Naive thymus-derived CD4-positive, alpha-beta T cell (primary cell): ENCODE data around the gene SHISA4. TPM values are rescaled to one million over a fixed set of nuclear protein-coding genes. Genes with fewer than 3 reads are reported as not detected.

Experiments used
- ATAC-seq: fragments of 150-1000 bp; cut with Tn5 transposase; 2 replicates; pipeline ENCODE4 v1.10.0; 2021; ENCODE audit warnings: mild to moderate bottlenecking, moderate library complexity
- CTCF ChIA-PET: fragments of 350-600 bp; sonication (Branson Sonifier 250); formaldehyde crosslinking; loops from one replicate; lab custom pipeline; 2021; ENCODE audit warnings: antibody characterized with exemption; lab: Charles Lee
- POLR2A ChIA-PET: fragments of 350-600 bp; sonication (Branson Sonifier 250); formaldehyde crosslinking; loops from one replicate; lab custom pipeline; 2021; ENCODE audit warnings: antibody characterized with exemption, inconsistent platforms; lab: Charles Lee
- DNase-seq, 9 donors: peaks; one replicate each; pipeline versions ENCODE4 v3.0.0 to v3.0.0-alpha.2; 2020 to 2022; ENCODE audit warnings: mixed read lengths in 1 of 9
- H3K27ac ChIP-seq: one replicate; pipeline ENCODE4 v1.7.0; 2013; ENCODE audit warnings: mild to moderate bottlenecking, low read depth, low read length, moderate library complexity
- H3K27me3 ChIP-seq, 2 donors: one replicate each; pipeline ENCODE4 v1.7.0; 2013; ENCODE audit warnings: low read length in 2 of 2, mild to moderate bottlenecking in 2 of 2, moderate library complexity in 2 of 2; ENCODE audit not compliant: control insufficient read depth in 2 of 2, insufficient read depth in 2 of 2
- H3K36me3 ChIP-seq, 3 experiments: 1 replicate in 2 of 3; 2 replicates in 1 of 3; pipeline ENCODE4 v1.7.0; 2013; ENCODE audit warnings: low read length in 3 of 3, mild to moderate bottlenecking in 3 of 3, moderate library complexity in 1 of 3; ENCODE audit not compliant: insufficient read depth in 3 of 3, control insufficient read depth in 2 of 3
- H3K4me1 ChIP-seq, 2 donors: one replicate each; pipeline ENCODE4 v1.7.0; 2013; ENCODE audit warnings: low read length in 2 of 2, mild to moderate bottlenecking in 2 of 2, moderate library complexity in 1 of 2; ENCODE audit not compliant: control insufficient read depth in 2 of 2, insufficient read depth in 2 of 2
- H3K4me3 ChIP-seq: 2 replicates; pipeline ENCODE4 v1.7.0; 2013; ENCODE audit warnings: mild to moderate bottlenecking, low read length
- H3K9me3 ChIP-seq, 3 experiments: 1 replicate in 2 of 3; 2 replicates in 1 of 3; pipeline ENCODE4 v1.7.0; 2013; ENCODE audit warnings: low read length in 3 of 3; ENCODE audit not compliant: control insufficient read depth in 2 of 3
- H3K27ac Mint-ChIP-seq, 9 donors: one replicate each; pipeline ENCODE4 v1.8.0; 2020 to 2022; ENCODE audit warnings: mixed read lengths in 9 of 9, mild to moderate bottlenecking in 8 of 9, moderate library complexity in 5 of 9, inconsistent platforms in 2 of 9
- H3K27me3 Mint-ChIP-seq, 5 donors: one replicate each; pipeline ENCODE4 v1.8.0; 2021 to 2022; ENCODE audit warnings: mixed read lengths in 5 of 5, mild to moderate bottlenecking in 1 of 5
- H3K36me3 Mint-ChIP-seq, 5 donors: one replicate each; pipeline ENCODE4 v1.8.0; 2020 to 2022; ENCODE audit warnings: mixed read lengths in 5 of 5, mild to moderate bottlenecking in 3 of 5, inconsistent platforms in 1 of 5
- H3K4me1 Mint-ChIP-seq, 7 donors: one replicate each; pipeline ENCODE4 v1.8.0; 2020 to 2022; ENCODE audit warnings: mixed read lengths in 7 of 7, mild to moderate bottlenecking in 3 of 7, inconsistent platforms in 1 of 7
- H3K4me3 Mint-ChIP-seq, 10 donors: one replicate each; pipeline ENCODE4 v1.8.0; 2020 to 2022; ENCODE audit warnings: mild to moderate bottlenecking in 10 of 10, mixed read lengths in 10 of 10, moderate library complexity in 6 of 10, inconsistent platforms in 2 of 10
- H3K9me3 Mint-ChIP-seq, 11 donors: one replicate each; pipeline ENCODE4 v1.8.0; 2020 to 2022; ENCODE audit warnings: mixed read lengths in 11 of 11, mild to moderate bottlenecking in 4 of 11, inconsistent platforms in 1 of 11, moderate library complexity in 1 of 11
- intact Hi-C, 2 donors: fragments of 100-400 bp; cut with micrococcal nuclease; formaldehyde crosslinking; loops; one replicate each; pipeline ENCODE4 v1.15.1; 2023
- polyA plus RNA-seq, 2 donors: library from polyadenylated mRNA; unstranded; fragments of 300-500 nt; fragmentation: Illumina TruSeq; gene quantifications; one replicate each; pipeline ENCODE4 v1.2.3, GENCODE V29; 2021
- total RNA-seq, 6 experiments: library from RNA in 5 of 6; stranded (reverse) in 5 of 6; gene quantifications; 1 replicate in 5 of 6; 2 replicates in 1 of 6; pipeline ENCODE4 v1.2.3 and lab custom pipeline; 2021 to 2026

The SHISA4 gene
- total and polyA plus RNA-seq, 7 experiments from 2014 or later, result 0.30 to 1.4 (median 0.66) TPM; not detected in 2

- DNase-seq (no peak), ATAC-seq (no peak)
- peaks cover 0 to 24% (median 15%) of the 10 kb centered on the region in 5 donors for H3K27me3 Mint-ChIP-seq
- Histone ChIP-seq H3K27me3 (no peaks in the 10 kb centered on the region), H3K36me3 (no peaks in the 10 kb centered on the region), H3K9me3 (no peaks in the 10 kb centered on the region), H3K4me1 (no peaks in the 10 kb centered on the region), H3K27ac (no peak overlapping the region), H3K4me3 (no peak overlapping the region)
- intact Hi-C loops, result no loop called here
- no peaks in the 10 kb centered on the region for H3K36me3 Mint-ChIP-seq
- H3K9me3 Mint-ChIP-seq, result peaks cover 0 to 1% (median 0%) of the 10 kb centered on the region in 11 donors
- ChIA-PET CTCF (no interaction called here), POLR2A (no interaction called here)
- peak overlapping the region in 1 of 9 donors; percentile 45 for H3K27ac Mint-ChIP-seq
- no peaks in the 10 kb centered on the region for H3K4me1 Mint-ChIP-seq
- H3K4me3 Mint-ChIP-seq, result no peak overlapping the region
Measured at GRCh38 chr1:201916649-201917249, 28.1 kb downstream of the SHISA4 start.

- intact Hi-C loops, result no loop called here
- POLR2A ChIA-PET, result no interaction called here
- DNase-seq, result no peak
Measured at GRCh38 chr1:201917362-201918033, 28.8 kb downstream of the SHISA4 start.

GRCh38 chr1:201918343-201918742, 29.6 kb downstream of the SHISA4 start:
- CTCF ChIA-PET, result no interaction called here
- no peak for ATAC-seq
- intact Hi-C loops, result no loop called here
- peak overlapping the region in 1 of 10 donors; percentile 27 for H3K4me3 Mint-ChIP-seq
- H3K27me3 Mint-ChIP-seq, result peaks cover 0 to 24% (median 19%) of the 10 kb centered on the region in 5 donors
- Histone ChIP-seq H3K4me1 (no peaks in the 10 kb centered on the region), H3K27ac (no peak overlapping the region), H3K36me3 (no peaks in the 10 kb centered on the region), H3K9me3 (no peaks in the 10 kb centered on the region), H3K4me3 (no peak overlapping the region), H3K27me3 (no peaks in the 10 kb centered on the region)
- no peak for DNase-seq
- POLR2A ChIA-PET, result no interaction called here
- H3K4me1 Mint-ChIP-seq, result no peaks in the 10 kb centered on the region
- H3K36me3 Mint-ChIP-seq, result no peaks in the 10 kb centered on the region
- no peak overlapping the region for H3K27ac Mint-ChIP-seq
- H3K9me3 Mint-ChIP-seq, result peaks cover 0 to 1% (median 0%) of the 10 kb centered on the region in 11 donors

More at GRCh38 chr1:201917362-201918033, 28.8 kb downstream of the SHISA4 start:
- no peak overlapping the region for H3K4me3 ChIP-seq
- Mint-ChIP-seq H3K36me3 (no peaks in the 10 kb centered on the region), H3K4me1 (no peaks in the 10 kb centered on the region), H3K27me3 (peaks cover 0 to 24% (median 19%) of the 10 kb centered on the region in 5 donors), H3K9me3 (peaks cover 0 to 1% (median 0%) of the 10 kb centered on the region in 11 donors), H3K27ac (no peak overlapping the region), H3K4me3 (no peak overlapping the region)
- CTCF ChIA-PET, result no interaction called here
- H3K27ac ChIP-seq, result no peak overlapping the region
- no peaks in the 10 kb centered on the region for H3K27me3 ChIP-seq
- no peak for ATAC-seq
- H3K4me1 ChIP-seq, result no peaks in the 10 kb centered on the region
- H3K9me3 ChIP-seq, result no peaks in the 10 kb centered on the region
- no peaks in the 10 kb centered on the region for H3K36me3 ChIP-seq

GRCh38 chr1:201921952-201922558, 33.4 kb downstream of the SHISA4 start:
- Histone ChIP-seq H3K36me3 (no peaks in the 10 kb centered on the region), H3K4me1 (no peaks in the 10 kb centered on the region), H3K9me3 (no peaks in the 10 kb centered on the region), H3K27me3 (no peaks in the 10 kb centered on the region), H3K4me3 (no peak overlapping the region), H3K27ac (no peak overlapping the region)
- no peak for DNase-seq
- no peaks in the 10 kb centered on the region for H3K4me1 Mint-ChIP-seq
- H3K9me3 Mint-ChIP-seq, result peaks cover 0 to 4% (median 0%) of the 10 kb centered on the region in 11 donors
- no peak for ATAC-seq
- no peaks in the 10 kb centered on the region for H3K36me3 Mint-ChIP-seq
- intact Hi-C loops, result no loop called here
- ChIA-PET CTCF (interaction anchor here (0.5 to 0.6 kb wide), 2 partner anchors 12 to 432 kb away, joined by 3 read pairs; no protein-coding TSS in a partner anchor), POLR2A (no interaction called here)
- H3K27me3 Mint-ChIP-seq, result peaks cover 0 to 21% (median 9%) of the 10 kb centered on the region in 5 donors
- H3K27ac Mint-ChIP-seq, result no peak overlapping the region
- H3K4me3 Mint-ChIP-seq, result no peak overlapping the region

- Mint-ChIP-seq H3K27ac (no peak overlapping the region), H3K4me3 (no peak overlapping the region), H3K9me3 (peaks cover 0 to 4% (median 0%) of the 10 kb centered on the region in 11 donors), H3K36me3 (no peaks in the 10 kb centered on the region), H3K4me1 (no peaks in the 10 kb centered on the region), H3K27me3 (peaks cover 0 to 17% (median 7%) of the 10 kb centered on the region in 5 donors)
- CTCF ChIA-PET, result interaction anchor here (0.9 kb wide), 1 partner anchor 19 kb away, joined by 3 read pairs; no protein-coding TSS in a partner anchor
- no peaks in the 10 kb centered on the region for H3K4me1 ChIP-seq
- POLR2A ChIA-PET, result no interaction called here
- intact Hi-C loops, result no loop called here
- ATAC-seq (no peak), DNase-seq (no peak)
- no peaks in the 10 kb centered on the region for H3K27me3 ChIP-seq
- no peak overlapping the region for H3K4me3 ChIP-seq
- H3K36me3 ChIP-seq, result no peaks in the 10 kb centered on the region
- no peak overlapping the region for H3K27ac ChIP-seq
- H3K9me3 ChIP-seq, result no peaks in the 10 kb centered on the region
Measured at GRCh38 chr1:201925301-201925567, 36.5 kb downstream of the SHISA4 start.

GRCh38 chr1:201925981-201926645, 37.4 kb downstream of the SHISA4 start:
- ATAC-seq, result no peak
- intact Hi-C loops, result no loop called here
- H3K4me3 ChIP-seq, result no peak overlapping the region
- no peaks in the 10 kb centered on the region for H3K27me3 ChIP-seq
- ChIA-PET CTCF (no interaction called here), POLR2A (no interaction called here)
- no peak overlapping the region for H3K27ac ChIP-seq
- no peak for DNase-seq
- H3K4me1 ChIP-seq, result no peaks in the 10 kb centered on the region
- H3K36me3 Mint-ChIP-seq, result no peaks in the 10 kb centered on the region
- no peaks in the 10 kb centered on the region for H3K9me3 ChIP-seq
- peaks cover 0 to 4% (median 0%) of the 10 kb centered on the region in 11 donors for H3K9me3 Mint-ChIP-seq
- no peaks in the 10 kb centered on the region for H3K4me1 Mint-ChIP-seq
- no peak overlapping the region for H3K4me3 Mint-ChIP-seq
- no peaks in the 10 kb centered on the region for H3K36me3 ChIP-seq
- H3K27ac Mint-ChIP-seq, result no peak overlapping the region
- peaks cover 0 to 15% (median 7%) of the 10 kb centered on the region in 5 donors for H3K27me3 Mint-ChIP-seq
